ENCODE data around the gene CD36.

CD36 gene

GRCh38 chr7:80637911-80638765, at the start of gene CD36:
TSS of gene CD36 (plus strand) at chr7:80638642. CDS start at chr7:80646741, 8,099 bp downstream.
- no peak for DNase-seq

- DNase-seq, result no peak
Observed at GRCh38 chr7:80589631-80590030, 48.8 kb upstream of the CD36 start.

- no peak for DNase-seq
Observed at GRCh38 chr7:80591654-80592053, 46.8 kb upstream of the CD36 start.

GRCh38 chr7:80593869-80594586, 44.4 kb upstream of the CD36 start:
- no peak for DNase-seq

- no peak for DNase-seq
Observed at GRCh38 chr7:80596933-80597517, 41.4 kb upstream of the CD36 start.

- no peak for DNase-seq
Observed at GRCh38 chr7:80597875-80598274, 40.6 kb upstream of the CD36 start.

- no peak for DNase-seq
Observed at GRCh38 chr7:80600046-80600445, 38.4 kb upstream of the CD36 start.

- DNase-seq, result no peak
Observed at GRCh38 chr7:80601999-80602398, 36.4 kb upstream of the CD36 start.

- DNase-seq, result no peak
Observed at GRCh38 chr7:80603940-80604339, 34.5 kb upstream of the CD36 start.

- DNase-seq, result no peak
Observed at GRCh38 chr7:80604436-80604835, 34.0 kb upstream of the CD36 start.

GRCh38 chr7:80607136-80607535, 31.3 kb upstream of the CD36 start:
- DNase-seq, result no peak

GRCh38 chr7:80608336-80608735, 30.1 kb upstream of the CD36 start:
- DNase-seq, result no peak

GRCh38 chr7:80609751-80610150, 28.7 kb upstream of the CD36 start:
- no peak for DNase-seq

GRCh38 chr7:80611353-80611752, 27.1 kb upstream of the CD36 start:
- no peak for DNase-seq

- peak in 1 of 14 donors; percentile 41 for DNase-seq
Observed at GRCh38 chr7:80611779-80612178, 26.7 kb upstream of the CD36 start.

GRCh38 chr7:80612880-80613279, 25.6 kb upstream of the CD36 start:
- no peak for DNase-seq

GRCh38 chr7:80613519-80613918, 24.9 kb upstream of the CD36 start:
- no peak for DNase-seq

GRCh38 chr7:80614851-80615271, 23.6 kb upstream of the CD36 start:
- no peak for DNase-seq

GRCh38 chr7:80618096-80618495, 20.3 kb upstream of the CD36 start:
- DNase-seq, result no peak

- no peak for DNase-seq
Observed at GRCh38 chr7:80619741-80620140, 18.7 kb upstream of the CD36 start.

- no peak for DNase-seq
Observed at GRCh38 chr7:80622541-80622940, 15.9 kb upstream of the CD36 start.

GRCh38 chr7:80623503-80624252, 14.8 kb upstream of the CD36 start:
- DNase-seq, result no peak

GRCh38 chr7:80624763-80625162, 13.7 kb upstream of the CD36 start:
- no peak for DNase-seq

Data from C1 segment of cervical spinal cord (tissue), 14 donors.